Endothelial cell (in vitro differentiated cells): Measurements from ENCODE around the gene C8A. TPM values are rescaled to one million over a fixed set of nuclear protein-coding genes. Genes with fewer than 3 reads are reported as not detected.

ENCODE experiments used
- DNase-seq: peaks from one replicate; pipeline ENCODE4 v3.0.0; 2021; ENCODE audit warnings: low spot score
- H3K27ac Mint-ChIP-seq: one replicate; pipeline ENCODE4 v1.8.0; 2021; ENCODE audit warnings: mixed read lengths, inconsistent platforms; ENCODE audit not compliant: unreplicated experiment
- H3K27me3 Mint-ChIP-seq: one replicate; pipeline ENCODE4 v1.8.0; 2021; ENCODE audit warnings: mild to moderate bottlenecking, moderate library complexity, mixed read lengths, inconsistent platforms; ENCODE audit not compliant: unreplicated experiment
- H3K36me3 Mint-ChIP-seq: one replicate; pipeline ENCODE4 v1.8.0; 2021; ENCODE audit warnings: mild to moderate bottlenecking, low read depth, mixed read lengths, inconsistent platforms; ENCODE audit not compliant: unreplicated experiment
- H3K4me1 Mint-ChIP-seq: one replicate; pipeline ENCODE4 v1.8.0; 2021; ENCODE audit warnings: mild to moderate bottlenecking, mixed read lengths, inconsistent platforms; ENCODE audit not compliant: unreplicated experiment
- H3K4me3 Mint-ChIP-seq: one replicate; pipeline ENCODE4 v1.8.0; 2021; ENCODE audit warnings: mild to moderate bottlenecking, mixed read lengths, inconsistent platforms; ENCODE audit not compliant: unreplicated experiment
- H3K9me3 Mint-ChIP-seq: one replicate; pipeline ENCODE4 v1.8.0; 2021; ENCODE audit warnings: mixed read lengths, inconsistent platforms; ENCODE audit not compliant: unreplicated experiment
- CTCF ChIP-seq: fragments of 200-600 bp; sonication (generic); IDR thresholded peaks from one replicate; pipeline ENCODE4 v1.5.0; 2021; ENCODE audit warnings: antibody characterized with exemption; ENCODE audit not compliant: unreplicated experiment
- total RNA-seq: library from RNA; stranded (reverse); fragmentation: NEBNext Ultra II Directional; extraction: Animal tissue kit (Norgen Biotek cat#: 25700); gene quantifications from one replicate; pipeline ENCODE4 v1.2.1, GENCODE V29; 2021; ENCODE audit not compliant: unreplicated experiment

The C8A gene
- total RNA-seq, 1 donor from 2014 or later, result not detected

- peaks cover 4% of the 10 kb centered on the region for H3K27me3 Mint-ChIP-seq
- H3K27ac Mint-ChIP-seq, result no peak overlapping the region
- peaks cover 2% of the 10 kb centered on the region for H3K4me1 Mint-ChIP-seq
- H3K9me3 Mint-ChIP-seq, result no peaks in the 10 kb centered on the region
- no peaks in the 10 kb centered on the region for H3K36me3 Mint-ChIP-seq
- no peak for DNase-seq
- TF ChIP-seq CTCF, result no peak
- no peak overlapping the region for H3K4me3 Mint-ChIP-seq
These were observed 20.1 kb downstream of the C8A start for GRCh38 chr1:56874689-56875088.

- H3K4me3 Mint-ChIP-seq, result no peak overlapping the region
- no peak for TF ChIP-seq CTCF
- H3K27me3 Mint-ChIP-seq, result peaks cover 4% of the 10 kb centered on the region
- peaks cover 2% of the 10 kb centered on the region for H3K4me1 Mint-ChIP-seq
- H3K9me3 Mint-ChIP-seq, result no peaks in the 10 kb centered on the region
- DNase-seq, result no peak
- H3K27ac Mint-ChIP-seq, result no peak overlapping the region
- H3K36me3 Mint-ChIP-seq, result no peaks in the 10 kb centered on the region
These were observed 23.4 kb downstream of the C8A start for GRCh38 chr1:56877973-56878372.

- Mint-ChIP-seq H3K4me3 (no peak overlapping the region), H3K9me3 (no peaks in the 10 kb centered on the region), H3K4me1 (peaks cover 2% of the 10 kb centered on the region), H3K27me3 (no peaks in the 10 kb centered on the region), H3K27ac (no peak overlapping the region), H3K36me3 (no peaks in the 10 kb centered on the region)
- no peak for DNase-seq
- TF ChIP-seq CTCF, result no peak
These were observed 26.2 kb downstream of the C8A start for GRCh38 chr1:56880774-56881173.

- H3K27me3 Mint-ChIP-seq, result no peaks in the 10 kb centered on the region
- H3K27ac Mint-ChIP-seq, result no peak overlapping the region
- DNase-seq, result no peak
- H3K4me3 Mint-ChIP-seq, result no peak overlapping the region
- H3K36me3 Mint-ChIP-seq, result no peaks in the 10 kb centered on the region
- H3K4me1 Mint-ChIP-seq, result peaks cover 2% of the 10 kb centered on the region
- TF ChIP-seq CTCF, result no peak
- no peaks in the 10 kb centered on the region for H3K9me3 Mint-ChIP-seq
These were observed 26.8 kb downstream of the C8A start for GRCh38 chr1:56881417-56881816.

GRCh38 chr1:56890229-56890628 is 35.6 kb downstream of the C8A start:
- H3K27ac Mint-ChIP-seq, result no peak overlapping the region
- H3K4me3 Mint-ChIP-seq, result no peak overlapping the region
- no peaks in the 10 kb centered on the region for H3K9me3 Mint-ChIP-seq
- H3K4me1 Mint-ChIP-seq, result no peaks in the 10 kb centered on the region
- H3K27me3 Mint-ChIP-seq, result no peaks in the 10 kb centered on the region
- no peak for DNase-seq
- no peaks in the 10 kb centered on the region for H3K36me3 Mint-ChIP-seq
- no peak for TF ChIP-seq CTCF
